ENCODE data around the gene IYD. TPM values are rescaled to one million over a fixed set of nuclear protein-coding genes. Genes with fewer than 3 reads are reported as not detected.
"Not testable (repeated sequence)": the region's sequence is repeated elsewhere in the genome, so short reads cannot be mapped to it uniquely, and the experiment has no call there.

Gene IYD
- polyA plus RNA-seq, 3 donors = 0.04 to 0.12 TPM; not detected in 1

- WGBS, 3 donors = 69 to 83% (median 80%) methylated on average over 2 of the region's 2 CpGs
- no peak overlapping the region for H3K27ac ChIP-seq (ENCODE audit: low read depth, low read length)
These were observed 22.5 kb upstream of the IYD start for GRCh38 chr6:150346346-150346745.

GRCh38 chr6:150347845-150348244 lies 21.0 kb upstream of the IYD start:
- H3K27ac ChIP-seq (ENCODE audit: low read depth, low read length) = no peak overlapping the region
- 89 to 93% (median 92%) methylated on average over 5 of the region's 5 CpGs for whole genome bisulfite sequencing, 3 donors

GRCh38 chr6:150349546-150349945 lies 19.3 kb upstream of the IYD start:
- no peak overlapping the region for H3K27ac ChIP-seq (ENCODE audit: low read depth, low read length)
- WGBS, 3 donors = 55 to 69% (median 58%) methylated on average over 4 of the region's 4 CpGs

GRCh38 chr6:150352321-150353296 lies 16.2 kb upstream of the IYD start:
- 48 to 71% (median 57%) methylated on average over 5 of the region's 5 CpGs for WGBS, 3 donors

GRCh38 chr6:150353445-150353844 lies 15.4 kb upstream of the IYD start:
- WGBS, 3 donors = 85 to 97% (median 87%) methylated on average over 1 of the region's 1 CpG
- H3K27ac ChIP-seq (ENCODE audit: low read depth, low read length) = no peak overlapping the region

More at GRCh38 chr6:150352321-150353296, 16.2 kb upstream of the IYD start:
- no peak overlapping the region for H3K27ac ChIP-seq (ENCODE audit: low read depth, low read length)

GRCh38 chr6:150354754-150355571 lies 13.8 kb upstream of the IYD start:
- WGBS, 3 donors = 34 to 79% (median 72%) methylated on average over 2 of the region's 2 CpGs

GRCh38 chr6:150355932-150356331 lies 12.9 kb upstream of the IYD start:
- H3K27ac ChIP-seq (ENCODE audit: low read depth, low read length) = no peak overlapping the region
- WGBS, 3 donors = 77 to 88% (median 85%) methylated on average over 4 of the region's 4 CpGs

More at GRCh38 chr6:150354754-150355571, 13.8 kb upstream of the IYD start:
- H3K27ac ChIP-seq (ENCODE audit: low read depth, low read length) = no peak overlapping the region

- no peak overlapping the region for H3K27ac ChIP-seq (ENCODE audit: low read depth, low read length)
- WGBS, 3 donors = 65 to 76% (median 69%) methylated on average over 3 of the region's 3 CpGs
These were observed 6.9 kb upstream of the IYD start for GRCh38 chr6:150361876-150362275.

- 82 to 91% (median 88%) methylated on average over 2 of the region's 2 CpGs for WGBS, 3 donors
- H3K27ac ChIP-seq (ENCODE audit: low read depth, low read length) = no peak overlapping the region
These were observed 5.1 kb upstream of the IYD start for GRCh38 chr6:150363733-150364132.

GRCh38 chr6:150366118-150366778 lies 2.6 kb upstream of the IYD start:
- 89 to 94% (median 92%) methylated on average over 7 of the region's 7 CpGs for WGBS, 3 donors
- no peak overlapping the region for H3K27ac ChIP-seq (ENCODE audit: low read depth, low read length)

GRCh38 chr6:150369408-150369807 lies 596 bp downstream of the IYD start:
- 86 to 91% (median 88%) methylated on average over 2 of the region's 2 CpGs for WGBS, 3 donors
- H3K27ac ChIP-seq (ENCODE audit: low read depth, low read length) = no peak overlapping the region

GRCh38 chr6:150370112-150370511 lies 1.3 kb downstream of the IYD start:
- 83 to 87% (median 86%) methylated on average over 12 of the region's 12 CpGs for WGBS, 3 donors
- no peak overlapping the region for H3K27ac ChIP-seq (ENCODE audit: low read depth, low read length)

- WGBS, 3 donors = 81 to 92% (median 82%) methylated on average over 2 of the region's 2 CpGs
- no peak overlapping the region for H3K27ac ChIP-seq (ENCODE audit: low read depth, low read length)
These were observed 2.5 kb downstream of the IYD start for GRCh38 chr6:150371356-150371755.

GRCh38 chr6:150372051-150372450 lies 3.2 kb downstream of the IYD start:
- H3K27ac ChIP-seq (ENCODE audit: low read depth, low read length) = no peak overlapping the region
- WGBS, 3 donors = 85 to 93% (median 90%) methylated on average over 1 of the region's 1 CpG

GRCh38 chr6:150373260-150373701 lies 4.5 kb downstream of the IYD start:
- 56 to 73% (median 63%) methylated on average over 2 of the region's 2 CpGs for WGBS, 3 donors
- H3K27ac ChIP-seq (ENCODE audit: low read depth, low read length) = no peak overlapping the region

GRCh38 chr6:150374346-150374745 lies 5.5 kb downstream of the IYD start:
- not testable (repeated sequence) for H3K27ac ChIP-seq (ENCODE audit: low read depth, low read length)
- 55 to 72% (median 55%) methylated on average over 5 of the region's 5 CpGs for WGBS, 3 donors

GRCh38 chr6:150377211-150377781 lies 8.5 kb downstream of the IYD start:
- no peak overlapping the region for H3K27ac ChIP-seq (ENCODE audit: low read depth, low read length)
- WGBS, 3 donors = 38 to 51% (median 43%) methylated on average over 4 of the region's 4 CpGs

- WGBS, 3 donors = 64 to 92% (median 81%) methylated on average over 1 of the region's 1 CpG
- no peak overlapping the region for H3K27ac ChIP-seq (ENCODE audit: low read depth, low read length)
These were observed 11.4 kb downstream of the IYD start for GRCh38 chr6:150380256-150380655.

Measured in adipose tissue (tissue), 3 donors.